GM19455 (cell line): ENCODE data around the gene ATP11A.

Experiments used
- ATAC-seq: cut with Tn5 transposase; IDR thresholded peaks from one replicate; pipeline ENCODE4 v1.9.1; 2021; ENCODE audit not compliant: unreplicated experiment

Gene ATP11A

DNA sequence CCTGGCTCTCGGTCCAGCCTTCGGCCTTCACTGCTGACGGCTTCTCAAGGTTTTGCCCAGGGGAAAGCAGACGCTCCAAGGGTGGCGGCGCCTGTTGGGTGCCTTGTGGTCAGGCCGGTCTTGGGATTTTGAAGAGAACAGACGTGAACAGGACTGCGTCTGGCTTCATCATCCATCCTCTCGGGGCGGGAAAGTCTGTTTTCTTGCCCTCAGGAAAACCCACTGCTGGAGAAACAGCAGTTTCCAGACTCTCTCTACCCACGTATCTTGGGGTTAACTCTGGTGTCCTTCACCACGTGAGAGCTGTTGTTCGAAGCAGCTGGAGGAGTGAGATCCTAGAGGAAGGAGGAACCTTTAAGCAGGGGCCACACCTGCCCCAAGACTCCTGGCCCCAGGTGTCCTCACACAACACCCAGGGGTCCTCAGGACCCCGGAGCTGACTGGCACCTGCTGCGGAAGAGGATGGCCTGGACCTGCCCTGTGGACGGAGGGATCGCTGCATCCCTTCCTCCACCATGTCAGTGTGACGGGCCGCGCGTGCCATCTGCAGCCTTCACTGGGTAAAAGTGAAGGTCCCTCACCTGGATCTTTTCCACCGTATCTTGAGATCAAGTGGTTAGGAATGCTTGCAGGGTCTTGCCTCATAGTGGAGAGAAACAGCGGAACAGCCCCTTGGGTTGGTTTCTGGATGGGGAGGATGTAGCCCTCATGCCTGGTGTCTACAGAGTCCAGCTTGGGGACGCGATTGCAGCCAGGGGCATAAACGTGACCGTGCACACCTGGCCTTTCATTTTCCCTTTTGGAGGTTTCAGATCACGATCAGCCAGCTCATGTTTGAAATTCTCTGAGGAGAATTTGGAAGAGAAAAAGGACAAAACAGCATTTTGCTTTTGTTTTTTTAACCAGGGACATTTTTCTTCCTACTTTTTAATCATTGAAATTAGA, 209.7 kb downstream of the ATP11A start:
- ATAC-seq, result no peak

- no peak for ATAC-seq
Observed at GRCh38 chr13:112900226-112900600, 210.4 kb downstream of the ATP11A start.

- no peak for ATAC-seq
Observed at GRCh38 chr13:112900691-112901091, 210.9 kb downstream of the ATP11A start.

GRCh38 chr13:112902101-112902651, 212.3 kb downstream of the ATP11A start:
- ATAC-seq, result no peak

GRCh38 chr13:112902669-112903068, 212.8 kb downstream of the ATP11A start:
- ATAC-seq, result no peak

DNA sequence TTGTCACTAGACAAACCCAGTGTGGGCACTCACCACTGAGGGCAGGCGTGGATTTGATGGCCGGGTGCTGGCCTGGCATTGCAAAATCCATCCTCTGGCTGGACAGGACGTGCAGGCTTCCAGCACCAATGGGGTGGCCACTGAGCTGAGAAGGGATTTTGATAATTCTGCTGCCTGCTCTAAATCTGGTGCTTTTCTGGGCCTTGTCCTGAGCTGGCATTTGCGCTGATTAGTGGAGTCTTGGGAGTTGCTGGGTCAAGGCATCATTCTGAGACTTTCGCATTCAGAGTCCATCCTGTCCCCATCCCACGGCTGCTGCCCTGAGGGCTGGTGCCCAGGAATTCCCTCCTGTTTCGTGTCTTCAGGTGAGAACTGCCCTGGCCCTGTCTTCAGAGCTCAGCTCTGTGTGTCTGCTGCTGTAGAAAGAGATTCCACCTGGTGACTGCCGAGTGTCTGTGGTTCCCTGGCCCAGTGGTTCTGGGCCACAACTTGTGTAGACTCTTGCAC, 213.3 kb downstream of the ATP11A start:
- ATAC-seq, result no peak

DNA sequence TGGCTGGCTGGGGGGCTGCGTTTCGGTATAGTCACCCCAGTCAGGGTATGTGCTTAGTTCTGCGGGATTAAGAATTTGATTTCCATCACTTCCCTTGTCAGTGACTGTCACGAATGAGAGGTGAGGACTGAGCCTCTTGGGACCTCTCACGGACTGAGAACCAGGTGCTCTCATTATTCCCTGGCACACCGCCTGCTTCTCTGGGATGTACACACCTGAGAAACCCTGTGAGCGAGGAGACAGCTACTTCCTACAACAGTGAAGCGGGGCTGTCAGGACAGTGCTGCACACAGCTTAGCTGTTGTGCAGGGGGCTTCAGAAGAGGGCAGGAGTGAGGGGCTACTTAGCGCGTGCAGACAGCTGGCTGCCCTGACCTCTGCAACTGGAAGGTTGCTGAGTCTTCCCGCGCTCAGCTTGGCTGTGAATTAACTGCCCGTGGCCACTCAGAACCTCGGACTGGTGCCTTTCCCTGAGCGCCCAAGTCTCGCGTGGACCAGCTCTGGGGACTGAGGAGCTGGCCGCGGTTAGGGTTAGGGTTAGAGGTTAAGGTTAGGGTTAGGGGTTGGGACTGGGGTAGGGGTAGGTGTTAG, 213.9 kb downstream of the ATP11A start:
- no peak for ATAC-seq

DNA sequence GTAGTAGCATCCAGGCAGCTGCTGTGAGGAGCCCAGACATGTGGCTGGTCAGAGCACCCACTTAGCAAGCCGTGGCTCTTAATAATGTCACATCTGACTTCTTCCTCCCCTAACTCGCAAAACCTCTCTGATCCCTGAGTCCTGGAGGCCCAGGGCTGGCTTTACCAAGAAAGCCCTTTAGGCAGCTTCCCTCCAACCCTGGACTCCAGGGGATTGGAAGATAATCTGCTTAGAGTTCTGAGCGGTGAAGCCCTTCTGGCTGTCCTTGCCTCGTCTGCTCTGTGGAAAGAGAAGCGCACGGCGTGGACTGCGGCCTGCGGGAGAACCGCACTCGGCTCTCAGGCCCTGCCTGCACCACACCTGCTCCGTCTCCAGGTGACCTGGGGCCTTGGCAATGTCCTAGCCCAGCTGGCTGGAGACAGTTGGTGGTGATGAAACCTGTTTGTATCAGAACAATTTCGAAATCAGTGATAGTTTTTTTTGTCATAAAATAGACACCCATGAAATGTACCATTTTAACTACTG, 214.7 kb downstream of the ATP11A start:
- no peak for ATAC-seq

DNA sequence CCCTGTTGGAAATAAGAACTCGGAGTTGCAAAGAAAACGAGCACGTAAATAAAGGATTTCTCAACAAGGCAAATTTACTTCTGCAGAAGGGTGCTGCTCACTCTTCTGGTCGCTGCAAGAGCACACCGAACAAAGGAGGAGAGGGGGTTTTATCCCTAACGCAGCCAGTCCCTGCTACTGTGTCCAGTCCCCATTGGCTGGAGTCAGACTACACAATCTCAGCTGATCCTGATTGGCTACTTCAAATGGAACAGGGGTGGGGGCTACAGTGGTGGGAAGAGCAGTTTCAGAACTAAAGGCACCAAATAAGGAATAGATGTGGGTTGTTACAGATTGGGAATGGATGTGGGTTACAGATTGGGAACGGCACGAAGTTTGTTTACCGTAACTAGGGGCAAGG, 215.2 kb downstream of the ATP11A start:
- no peak for ATAC-seq

- ATAC-seq, result no peak
Observed at GRCh38 chr13:112905619-112905989, 215.8 kb downstream of the ATP11A start.

DNA sequence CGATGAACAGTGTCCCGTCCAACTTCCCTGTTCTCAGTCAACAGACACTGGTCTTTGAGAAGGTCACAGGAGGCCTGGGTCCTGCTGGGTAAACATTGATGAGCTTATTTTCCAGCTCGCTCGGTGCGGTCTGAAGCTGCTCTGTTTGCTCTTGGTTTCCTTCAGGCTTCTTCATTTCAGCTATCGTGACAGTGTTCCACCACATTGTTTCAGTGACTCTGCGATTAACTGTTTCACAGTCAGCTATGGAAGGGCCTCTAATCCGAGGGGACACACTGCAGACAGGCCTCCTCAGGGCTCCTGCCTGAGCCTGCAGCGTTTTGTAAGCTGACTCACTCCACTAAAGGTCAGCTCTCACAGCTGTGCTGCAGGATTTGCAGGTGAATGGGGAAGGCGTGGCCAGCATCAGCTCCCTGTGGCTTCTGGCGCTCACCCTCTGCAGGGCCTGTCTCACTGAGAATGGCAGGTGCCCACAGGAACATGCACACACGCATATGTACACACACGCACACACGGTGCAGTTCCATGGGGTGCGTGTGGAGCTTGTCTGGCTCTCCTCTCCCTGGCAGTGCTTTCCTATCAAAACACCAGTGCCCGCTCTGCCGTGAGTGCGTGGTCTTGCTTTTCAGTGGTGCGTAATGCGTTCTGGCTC, 216.3 kb downstream of the ATP11A start:
- ATAC-seq, result no peak

DNA sequence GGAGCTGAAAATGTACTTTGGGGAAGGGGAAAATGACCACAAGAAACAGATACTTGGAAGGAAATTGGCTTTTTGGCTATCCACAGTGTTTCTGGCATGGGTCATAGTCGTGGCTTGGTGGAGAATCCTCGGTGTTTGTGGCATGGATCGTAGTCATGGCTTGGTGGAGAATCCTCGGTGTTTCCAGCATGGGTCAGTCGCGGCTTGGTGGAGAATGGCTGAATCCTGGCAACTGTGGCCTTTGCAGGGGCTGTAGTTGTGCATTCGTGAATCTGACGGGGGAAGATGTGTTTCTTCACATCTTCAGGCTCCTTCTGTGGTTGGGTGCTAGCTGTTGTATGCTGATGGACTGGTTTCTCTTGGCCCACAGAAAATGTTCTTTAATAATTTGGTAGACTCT, 217.4 kb downstream of the ATP11A start:
- no peak for ATAC-seq

- ATAC-seq, result no peak
Observed at GRCh38 chr13:112907871-112908331, 218.1 kb downstream of the ATP11A start.

- no peak for ATAC-seq
Observed at GRCh38 chr13:112908342-112908741, 218.5 kb downstream of the ATP11A start.

GRCh38 chr13:112910016-112910415, 220.2 kb downstream of the ATP11A start:
- no peak for ATAC-seq

GRCh38 chr13:112910616-112911280, 220.9 kb downstream of the ATP11A start:
- ATAC-seq, result no peak

- ATAC-seq, result no peak
Observed at GRCh38 chr13:112911285-112911701, 221.5 kb downstream of the ATP11A start.

GRCh38 chr13:112911883-112912282, 222.0 kb downstream of the ATP11A start:
- no peak for ATAC-seq

GRCh38 chr13:112912726-112913440, 223.0 kb downstream of the ATP11A start:
- ATAC-seq, result no peak

GRCh38 chr13:112916296-112916695, 226.5 kb downstream of the ATP11A start:
- ATAC-seq, result no peak
